WTC11 (cell line): ENCODE results near the gene SPDYA. TPM values are rescaled to one million over a fixed set of nuclear protein-coding genes. Genes with fewer than 3 reads are reported as not detected.

ENCODE experiments used
- ATAC-seq: fragments of 200-7000 bp; cut with Tn5 transposase; 2 replicates; pipeline ENCODE4 v1.10.0; 2021; ENCODE audit warnings: mild to moderate bottlenecking, moderate library complexity
- CTCF ChIA-PET: fragments of 300-600 bp; sonication (Branson Sonifier 250); formaldehyde crosslinking; loops from one replicate; lab custom pipeline; 2021; ENCODE audit warnings: antibody characterized with exemption; lab: Charles Lee
- POLR2A ChIA-PET: fragments of 350-600 bp; sonication (Branson Sonifier 250); formaldehyde crosslinking; loops from one replicate; lab custom pipeline; 2021; ENCODE audit warnings: antibody characterized with exemption; lab: Charles Lee
- DNase-seq: peaks from one replicate; pipeline ENCODE4 v3.0.0; 2021; ENCODE audit warnings: low spot score
- H3K27ac Mint-ChIP-seq: 2 replicates; pipeline ENCODE4 v1.8.0; 2021; ENCODE audit warnings: mixed read lengths
- H3K27me3 Mint-ChIP-seq: 2 replicates; pipeline ENCODE4 v1.8.0; 2021; ENCODE audit warnings: low read depth, mild to moderate bottlenecking, moderate library complexity, mixed read lengths
- H3K36me3 Mint-ChIP-seq: 2 replicates; pipeline ENCODE4 v1.8.0; 2021; ENCODE audit warnings: mixed read lengths
- H3K4me1 Mint-ChIP-seq: 2 replicates; pipeline ENCODE4 v1.8.0; 2022; ENCODE audit warnings: mixed read lengths
- H3K4me3 Mint-ChIP-seq: 2 replicates; pipeline ENCODE4 v1.8.0; 2021; ENCODE audit warnings: mild to moderate bottlenecking, moderate library complexity, mixed read lengths
- H3K9me3 Mint-ChIP-seq: 2 replicates; pipeline ENCODE4 v1.8.0; 2021; ENCODE audit warnings: mixed read lengths
- ATF2 ChIP-seq: sonication (generic); formaldehyde crosslinking; IDR thresholded peaks from 2 replicates; pipeline ENCODE4 v1.8.1; 2022; ENCODE audit warnings: low read depth, missing genetic modification reagents, borderline replicate concordance
- CTCF ChIP-seq: fragments of 200-600 bp; IDR thresholded peaks from 2 replicates; pipeline ENCODE4 v1.8.0; 2022; ENCODE audit warnings: antibody characterized with exemption
- E2F4 ChIP-seq: sonication (generic); formaldehyde crosslinking; IDR thresholded peaks from 2 replicates; pipeline ENCODE4 v1.8.1; 2022; ENCODE audit warnings: low read depth, mild to moderate bottlenecking, moderate library complexity, missing genetic modification reagents, borderline replicate concordance
- ERG ChIP-seq: fragments of 250-450 bp; sonication (Bioruptor Pico); IDR thresholded peaks from 2 replicates; pipeline ENCODE4 v1.8.0; 2021; ENCODE audit warnings: mild to moderate bottlenecking
- FOXJ3 ChIP-seq: sonication (generic); formaldehyde crosslinking; IDR thresholded peaks from 2 replicates; pipeline ENCODE4 v1.9.0; 2021; ENCODE audit warnings: missing genetic modification reagents, mild to moderate bottlenecking, borderline replicate concordance
- FOXK1 ChIP-seq: sonication (generic); formaldehyde crosslinking; IDR thresholded peaks from 2 replicates; pipeline ENCODE4 v1.8.0; 2022; ENCODE audit warnings: mild to moderate bottlenecking, moderate library complexity, missing genetic modification reagents
- KAT7 ChIP-seq: sonication (generic); formaldehyde crosslinking; IDR thresholded peaks from 2 replicates; pipeline ENCODE4 v1.8.1; 2023; ENCODE audit warnings: missing genetic modification reagents, mild to moderate bottlenecking, borderline replicate concordance
- MYBL2 ChIP-seq: sonication (generic); formaldehyde crosslinking; IDR thresholded peaks from 2 replicates; pipeline ENCODE4 v1.8.1; 2023; ENCODE audit warnings: mild to moderate bottlenecking, moderate library complexity, missing genetic modification reagents
- NR2C2 ChIP-seq: sonication (generic); formaldehyde crosslinking; IDR thresholded peaks from 2 replicates; pipeline ENCODE4 v1.8.0; 2022; ENCODE audit warnings: mild to moderate bottlenecking, missing genetic modification reagents
- NR3C1 ChIP-seq: sonication (generic); formaldehyde crosslinking; conservative IDR thresholded peaks from 2 replicates; pipeline ENCODE4 v1.8.1; 2023; ENCODE audit warnings: low read depth, mild to moderate bottlenecking, missing genetic modification reagents
- RORB ChIP-seq: fragments of 250-450 bp; sonication (Bioruptor Pico); IDR thresholded peaks from 2 replicates; pipeline ENCODE4 v1.9.0; 2021; ENCODE audit warnings: mild to moderate bottlenecking
- TCF7 ChIP-seq: sonication (generic); formaldehyde crosslinking; IDR thresholded peaks from 2 replicates; pipeline ENCODE4 v1.8.0; 2022; ENCODE audit warnings: mild to moderate bottlenecking, low read depth, missing genetic modification reagents, moderate library complexity
- ZNF121 ChIP-seq: sonication (generic); formaldehyde crosslinking; IDR thresholded peaks from 2 replicates; pipeline ENCODE4 v1.8.0; 2023; ENCODE audit warnings: missing genetic modification reagents
- ZNF219 ChIP-seq: sonication (generic); formaldehyde crosslinking; IDR thresholded peaks from 2 replicates; pipeline ENCODE4 v1.8.0; 2023; ENCODE audit warnings: missing genetic modification reagents, mild to moderate bottlenecking, borderline replicate concordance
- ZNF396 ChIP-seq: fragments of 250-450 bp; sonication (Bioruptor Pico); IDR thresholded peaks from 2 replicates; pipeline ENCODE4 v1.8.0; 2021; ENCODE audit warnings: mild to moderate bottlenecking, moderate library complexity, borderline replicate concordance
- ZSCAN18 ChIP-seq: fragments of 250-450 bp; sonication (Bioruptor Pico); IDR thresholded peaks from 2 replicates; pipeline ENCODE4 v2.1.2; 2022; ENCODE audit warnings: mild to moderate bottlenecking, moderate library complexity
- total RNA-seq: library from RNA; stranded (reverse); gene quantifications from 3 replicates; pipeline ENCODE4 v1.2.3, GENCODE V29; 2021
- TF ChIP-seq, protein P1 (sequence below): sonication (generic); formaldehyde crosslinking; IDR thresholded peaks from 2 replicates; pipeline ENCODE4 v1.8.1; 2023; ENCODE audit warnings: mild to moderate bottlenecking, missing genetic modification reagents
- TF ChIP-seq, protein P2 (sequence below): fragments of 250-450 bp; sonication (Bioruptor Pico); IDR thresholded peaks from 2 replicates; pipeline ENCODE4 v1.9.0; 2021; ENCODE audit warnings: mild to moderate bottlenecking
- TF ChIP-seq, protein P3 (sequence below): sonication (generic); formaldehyde crosslinking; IDR thresholded peaks from 2 replicates; pipeline ENCODE4 v1.8.0; 2022; ENCODE audit warnings: mild to moderate bottlenecking, missing genetic modification reagents
- TF ChIP-seq, protein P4 (sequence below): sonication (generic); formaldehyde crosslinking; IDR thresholded peaks from 2 replicates; pipeline ENCODE4 v1.8.0; 2022; ENCODE audit warnings: missing genetic modification reagents

SPDYA gene
- total RNA-seq, 1 experiment from 2014 or later = 0.61 TPM

- TF ChIP-seq ATF2 (CRISPR knock-in tag) (no peak), FOXK1 (CRISPR knock-in tag) (no peak), MYBL2 (no peak), RORB (CRISPR knock-in tag) (no peak), ZNF219 (CRISPR knock-in tag) (no peak), KAT7 (CRISPR knock-in tag) (no peak), CTCF (no peak), ERG (CRISPR knock-in tag) (no peak)
- TF ChIP-seq, protein P1, sequence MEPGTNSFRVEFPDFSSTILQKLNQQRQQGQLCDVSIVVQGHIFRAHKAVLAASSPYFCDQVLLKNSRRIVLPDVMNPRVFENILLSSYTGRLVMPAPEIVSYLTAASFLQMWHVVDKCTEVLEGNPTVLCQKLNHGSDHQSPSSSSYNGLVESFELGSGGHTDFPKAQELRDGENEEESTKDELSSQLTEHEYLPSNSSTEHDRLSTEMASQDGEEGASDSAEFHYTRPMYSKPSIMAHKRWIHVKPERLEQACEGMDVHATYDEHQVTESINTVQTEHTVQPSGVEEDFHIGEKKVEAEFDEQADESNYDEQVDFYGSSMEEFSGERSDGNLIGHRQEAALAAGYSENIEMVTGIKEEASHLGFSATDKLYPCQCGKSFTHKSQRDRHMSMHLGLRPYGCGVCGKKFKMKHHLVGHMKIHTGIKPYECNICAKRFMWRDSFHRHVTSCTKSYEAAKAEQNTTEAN (CRISPR knock-in tag) = no peak
- TF ChIP-seq, protein P2, sequence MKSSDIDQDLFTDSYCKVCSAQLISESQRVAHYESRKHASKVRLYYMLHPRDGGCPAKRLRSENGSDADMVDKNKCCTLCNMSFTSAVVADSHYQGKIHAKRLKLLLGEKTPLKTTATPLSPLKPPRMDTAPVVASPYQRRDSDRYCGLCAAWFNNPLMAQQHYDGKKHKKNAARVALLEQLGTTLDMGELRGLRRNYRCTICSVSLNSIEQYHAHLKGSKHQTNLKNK (CRISPR knock-in tag) = no peak
- TF ChIP-seq, protein P3, sequence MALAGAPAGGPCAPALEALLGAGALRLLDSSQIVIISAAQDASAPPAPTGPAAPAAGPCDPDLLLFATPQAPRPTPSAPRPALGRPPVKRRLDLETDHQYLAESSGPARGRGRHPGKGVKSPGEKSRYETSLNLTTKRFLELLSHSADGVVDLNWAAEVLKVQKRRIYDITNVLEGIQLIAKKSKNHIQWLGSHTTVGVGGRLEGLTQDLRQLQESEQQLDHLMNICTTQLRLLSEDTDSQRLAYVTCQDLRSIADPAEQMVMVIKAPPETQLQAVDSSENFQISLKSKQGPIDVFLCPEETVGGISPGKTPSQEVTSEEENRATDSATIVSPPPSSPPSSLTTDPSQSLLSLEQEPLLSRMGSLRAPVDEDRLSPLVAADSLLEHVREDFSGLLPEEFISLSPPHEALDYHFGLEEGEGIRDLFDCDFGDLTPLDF (CRISPR knock-in tag) = no peak
Measured at GRCh38 chr2:28780496-28780895, 30.1 kb upstream of the SPDYA start (continued).

GRCh38 chr2:28782423-28782822 is 28.2 kb upstream of the SPDYA start:
- H3K27me3 Mint-ChIP-seq = no peaks in the 10 kb centered on the region
- DNase-seq (no peak), ATAC-seq (no peak)
- H3K9me3 Mint-ChIP-seq = no peaks in the 10 kb centered on the region
- CTCF ChIA-PET = no interaction called here
- H3K4me1 Mint-ChIP-seq = no peaks in the 10 kb centered on the region
- H3K4me3 Mint-ChIP-seq = no peak overlapping the region
- POLR2A ChIA-PET = no interaction called here
- H3K27ac Mint-ChIP-seq = no peak overlapping the region
- peaks cover 55% of the 10 kb centered on the region for H3K36me3 Mint-ChIP-seq
- no peak for TF ChIP-seq TCF7
- TF ChIP-seq ZNF121 (CRISPR knock-in tag) = no peak
- no peak for TF ChIP-seq FOXJ3
- TF ChIP-seq NR2C2 (CRISPR knock-in tag) = no peak
- TF ChIP-seq CTCF = no peak
- TF ChIP-seq E2F4 (CRISPR knock-in tag) = no peak
- TF ChIP-seq NR3C1 (CRISPR knock-in tag) = no peak
- no peak for TF ChIP-seq ZSCAN18 (CRISPR knock-in tag)
- TF ChIP-seq, protein P4, sequence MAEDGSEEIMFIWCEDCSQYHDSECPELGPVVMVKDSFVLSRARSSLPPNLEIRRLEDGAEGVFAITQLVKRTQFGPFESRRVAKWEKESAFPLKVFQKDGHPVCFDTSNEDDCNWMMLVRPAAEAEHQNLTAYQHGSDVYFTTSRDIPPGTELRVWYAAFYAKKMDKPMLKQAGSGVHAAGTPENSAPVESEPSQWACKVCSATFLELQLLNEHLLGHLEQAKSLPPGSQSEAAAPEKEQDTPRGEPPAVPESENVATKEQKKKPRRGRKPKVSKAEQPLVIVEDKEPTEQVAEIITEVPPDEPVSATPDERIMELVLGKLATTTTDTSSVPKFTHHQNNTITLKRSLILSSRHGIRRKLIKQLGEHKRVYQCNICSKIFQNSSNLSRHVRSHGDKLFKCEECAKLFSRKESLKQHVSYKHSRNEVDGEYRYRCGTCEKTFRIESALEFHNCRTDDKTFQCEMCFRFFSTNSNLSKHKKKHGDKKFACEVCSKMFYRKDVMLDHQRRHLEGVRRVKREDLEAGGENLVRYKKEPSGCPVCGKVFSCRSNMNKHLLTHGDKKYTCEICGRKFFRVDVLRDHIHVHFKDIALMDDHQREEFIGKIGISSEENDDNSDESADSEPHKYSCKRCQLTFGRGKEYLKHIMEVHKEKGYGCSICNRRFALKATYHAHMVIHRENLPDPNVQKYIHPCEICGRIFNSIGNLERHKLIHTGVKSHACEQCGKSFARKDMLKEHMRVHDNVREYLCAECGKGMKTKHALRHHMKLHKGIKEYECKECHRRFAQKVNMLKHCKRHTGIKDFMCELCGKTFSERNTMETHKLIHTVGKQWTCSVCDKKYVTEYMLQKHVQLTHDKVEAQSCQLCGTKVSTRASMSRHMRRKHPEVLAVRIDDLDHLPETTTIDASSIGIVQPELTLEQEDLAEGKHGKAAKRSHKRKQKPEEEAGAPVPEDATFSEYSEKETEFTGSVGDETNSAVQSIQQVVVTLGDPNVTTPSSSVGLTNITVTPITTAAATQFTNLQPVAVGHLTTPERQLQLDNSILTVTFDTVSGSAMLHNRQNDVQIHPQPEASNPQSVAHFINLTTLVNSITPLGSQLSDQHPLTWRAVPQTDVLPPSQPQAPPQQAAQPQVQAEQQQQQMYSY (CRISPR knock-in tag) = no peak
- TF ChIP-seq ZNF396 (CRISPR knock-in tag) = no peak
